Activated CD4-positive, alpha-beta T cell treated with anti-CD3 and anti-CD28 coated beads, Interleukin-2, amount 50 U/mL, for 4 hours (primary cell): ENCODE measurements around the gene PNPLA5.
"Not testable (repeated sequence)": the region's sequence is repeated elsewhere in the genome, so short reads cannot be mapped to it uniquely, and the experiment has no call there.

Source experiments
- DNase-seq, 2 experiments: peaks; one replicate each; pipeline ENCODE4 v3.0.0-alpha.2; 2020

Gene PNPLA5

GRCh38 chr22:43880541-43880991 is 11.2 kb downstream of the PNPLA5 start:
- DNase-seq, result no peak

DNA sequence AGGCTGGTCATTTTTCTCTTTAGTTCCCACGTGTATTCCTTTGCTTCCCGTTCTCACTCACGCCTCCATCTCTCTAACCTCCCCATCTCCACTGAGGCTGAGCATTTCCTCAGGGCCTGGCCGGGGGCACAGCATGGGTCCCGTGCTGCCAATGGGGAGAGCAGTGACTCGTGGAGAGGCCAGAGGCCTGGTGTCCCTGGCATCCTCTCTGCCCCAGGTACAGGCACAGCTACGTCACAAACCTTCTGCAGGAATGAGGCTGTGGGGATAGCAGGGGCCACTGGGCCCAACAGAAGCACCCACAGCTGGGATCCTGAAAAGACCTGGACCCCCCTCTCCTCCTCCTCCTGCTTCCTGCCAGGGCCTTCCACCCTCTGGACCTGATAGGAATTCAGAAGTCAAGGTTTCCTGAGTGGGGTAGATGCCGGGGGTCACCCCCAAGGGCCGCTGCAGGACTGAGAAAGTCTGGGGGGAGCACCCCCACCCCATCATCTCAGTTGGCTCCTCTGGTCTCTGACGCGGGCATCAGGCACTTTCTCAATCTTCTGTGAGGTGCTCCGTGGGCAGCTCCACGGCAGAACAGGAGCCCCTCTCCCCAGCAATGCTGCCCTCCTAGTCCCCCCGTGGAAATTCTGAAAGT is 11.8 kb downstream of the PNPLA5 start:
- DNase-seq, result no peak

DNA sequence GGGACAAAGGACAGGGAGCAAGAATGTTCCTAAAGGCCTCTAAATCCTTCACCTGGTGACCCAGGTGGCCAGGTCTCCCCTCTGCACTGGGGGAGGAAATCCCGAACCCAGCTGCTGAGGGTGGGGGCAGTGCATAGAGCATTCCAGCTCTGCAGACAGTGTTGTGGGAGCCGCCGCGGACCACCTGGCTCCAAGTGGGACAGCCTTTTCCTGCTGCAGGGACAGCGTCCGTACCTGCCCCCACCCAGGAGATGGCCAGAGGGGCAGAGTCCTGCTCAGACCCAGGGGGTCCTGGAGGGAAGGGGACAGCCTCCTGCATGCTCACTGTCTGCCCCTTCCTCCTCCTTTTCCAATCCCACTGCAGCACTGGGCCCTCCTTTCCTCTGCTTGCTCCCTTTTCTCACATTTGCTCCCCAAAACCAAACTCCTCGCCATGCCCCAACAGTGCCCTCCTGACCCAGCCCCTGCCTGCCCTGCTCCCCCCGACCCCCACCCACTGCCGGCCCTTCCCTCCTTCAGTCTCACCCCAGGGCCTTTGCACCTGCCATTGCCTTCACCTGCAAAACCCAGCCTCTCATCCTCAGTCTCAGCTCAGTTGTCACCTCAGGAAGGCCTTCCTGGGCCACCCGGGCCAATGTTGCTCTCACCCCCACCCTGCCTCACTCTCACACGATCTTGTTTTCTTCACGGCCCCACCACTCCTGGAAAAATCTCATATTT is 12.8 kb downstream of the PNPLA5 start:
- no peak for DNase-seq

DNA sequence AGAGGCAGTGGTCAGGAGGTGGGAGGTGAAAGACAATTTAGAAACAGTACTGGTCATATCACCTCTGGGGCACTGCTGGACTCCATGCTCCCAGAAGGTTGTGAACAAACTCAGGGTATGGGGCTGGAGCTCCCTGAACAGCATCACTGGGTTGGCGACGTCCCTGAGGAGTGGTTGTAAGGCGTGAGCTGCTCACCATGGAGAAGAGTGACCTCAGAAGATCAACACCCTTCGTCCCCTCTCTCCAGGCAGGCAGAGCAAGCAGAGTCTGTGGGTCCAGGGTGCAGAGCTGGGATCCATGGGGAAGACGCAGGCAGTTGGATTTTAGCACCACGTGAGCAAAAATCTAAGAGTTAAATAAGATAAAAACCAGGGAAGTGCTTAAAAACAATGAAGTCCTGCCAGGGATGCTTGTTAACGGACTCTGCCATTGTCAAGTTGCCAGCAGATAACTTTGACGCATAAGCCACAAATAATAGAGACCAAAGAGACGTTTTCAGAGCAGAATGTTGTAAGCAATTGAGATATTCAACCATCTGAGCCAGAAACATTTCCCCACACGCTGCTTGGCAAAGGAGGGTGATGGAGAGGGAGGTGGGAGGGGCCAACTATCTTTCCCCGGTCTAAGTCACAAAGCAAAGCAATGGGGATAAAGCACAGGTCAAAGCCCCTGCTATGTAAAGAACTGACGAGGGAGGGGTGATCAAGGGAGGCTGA is 13.6 kb downstream of the PNPLA5 start:
- DNase-seq, result no peak

- no peak for DNase-seq
Observed at GRCh38 chr22:43876866-43877509, 14.8 kb downstream of the PNPLA5 start.

GRCh38 chr22:43869799-43870198 is 22.0 kb downstream of the PNPLA5 start:
- no peak for DNase-seq

- DNase-seq, result not testable (repeated sequence)
Observed at GRCh38 chr22:43869001-43869400, 22.8 kb downstream of the PNPLA5 start.

DNA sequence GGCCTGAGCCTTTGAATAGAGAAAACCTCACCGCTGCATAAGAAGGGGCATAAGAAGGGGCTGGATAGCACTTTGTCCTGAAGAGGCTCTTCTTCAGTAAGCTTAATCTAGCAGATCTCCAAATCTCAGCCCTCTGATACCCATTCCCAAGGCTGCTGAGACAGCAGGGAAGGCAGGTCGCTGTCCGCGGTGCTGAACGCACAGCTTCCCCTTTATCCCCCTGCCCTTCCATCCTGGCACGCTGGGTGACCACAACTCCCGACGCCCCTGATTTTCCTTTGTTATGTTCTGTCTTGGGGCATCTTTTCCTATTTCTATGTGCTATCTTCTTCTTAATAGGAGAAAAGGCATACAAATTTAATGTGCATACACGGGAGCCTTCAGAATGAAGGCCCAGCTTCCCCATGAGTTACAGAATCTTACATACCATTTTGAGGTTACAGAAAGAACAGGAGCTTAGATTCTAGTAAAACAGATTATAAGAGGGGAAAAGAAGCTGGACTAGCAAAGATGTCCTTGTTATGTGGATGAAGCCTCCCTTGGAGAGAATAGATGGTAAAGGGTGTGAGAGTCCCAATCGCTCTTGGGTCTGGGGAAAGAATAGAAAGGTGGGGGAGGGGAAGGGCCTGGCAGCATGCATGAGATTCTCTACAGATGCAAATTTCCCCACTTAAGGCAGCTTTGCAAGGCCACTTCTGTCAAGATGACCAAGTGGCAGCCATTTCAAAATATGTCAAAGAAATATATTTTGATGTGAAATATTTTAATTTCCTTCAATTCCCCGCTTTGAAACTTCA is 23.8 kb downstream of the PNPLA5 start:
- no peak for DNase-seq

- no peak for DNase-seq
Observed at GRCh38 chr22:43862882-43863202, 29.0 kb downstream of the PNPLA5 start.

DNA sequence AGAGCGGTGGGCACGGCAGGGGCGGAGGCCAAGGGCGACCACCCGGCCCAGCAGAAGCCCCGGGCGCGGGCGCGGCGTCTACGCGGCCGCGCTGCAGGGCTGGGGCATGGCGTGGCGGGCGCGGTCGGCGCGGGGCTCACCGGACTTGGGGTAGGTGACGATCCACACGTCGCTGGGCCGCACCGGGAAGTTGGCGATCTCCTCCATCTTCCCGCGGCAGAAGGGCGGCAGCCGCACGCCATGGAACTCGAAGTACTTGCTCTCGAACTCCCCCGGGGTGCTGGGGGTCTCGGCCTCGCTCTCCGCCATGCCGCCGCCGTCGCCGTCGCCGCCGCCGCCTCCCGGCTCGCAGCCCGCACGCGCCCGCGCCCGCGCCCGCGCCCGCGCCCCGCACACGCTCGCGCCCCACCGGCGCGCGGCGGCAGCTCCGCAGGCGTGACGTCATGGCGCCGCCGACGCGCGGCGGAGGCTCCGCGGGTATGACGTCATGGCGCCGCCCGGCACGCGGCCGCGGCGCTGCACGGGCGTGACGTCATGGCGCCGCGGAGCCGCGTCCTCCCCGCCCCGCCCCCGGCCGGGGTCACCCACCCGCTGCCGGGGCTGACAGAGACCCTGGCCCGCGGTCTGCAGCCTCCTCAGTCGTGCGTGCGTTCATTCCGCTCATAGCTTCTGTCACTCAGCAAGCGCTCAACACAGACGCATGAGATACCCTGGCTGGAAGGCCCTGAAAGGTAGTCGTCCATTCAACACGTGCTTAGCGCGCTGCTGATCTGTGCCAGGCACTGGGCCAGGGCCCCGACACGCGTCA is 29.5 kb downstream of the PNPLA5 start, which contains the start of gene SULT4A1:
Gene SULT4A1, minus strand, starts transcription at position 440 of the 808 bp plus-strand sequence. Its CDS starts 131 bp downstream, at position 309.
- DNase-seq, result no peak

- DNase-seq, result no peak
Observed at GRCh38 chr22:43861529-43861928, 30.3 kb downstream of the PNPLA5 start.

GRCh38 chr22:43860831-43861230 is 31.0 kb downstream of the PNPLA5 start:
- no peak for DNase-seq

DNA sequence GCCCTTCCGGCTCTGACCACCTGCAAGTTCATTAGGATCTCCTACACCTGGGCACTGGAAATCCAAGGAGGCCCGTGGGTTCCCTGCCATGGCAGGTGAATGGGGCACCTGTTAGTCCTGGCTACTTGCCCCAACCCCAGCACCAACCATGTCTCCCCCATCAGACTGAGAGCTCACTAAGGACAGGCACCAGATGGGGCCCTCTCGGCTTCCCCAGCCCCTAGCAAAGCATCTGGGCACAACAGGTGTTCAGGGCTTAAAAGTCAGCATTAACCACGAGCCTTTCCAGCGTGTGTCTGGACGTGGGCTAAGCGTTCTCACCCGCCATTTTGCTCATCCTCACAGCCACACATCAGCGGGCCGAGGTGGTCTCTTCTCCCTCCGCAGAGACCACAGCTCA is 31.7 kb downstream of the PNPLA5 start:
- DNase-seq, result no peak

DNA sequence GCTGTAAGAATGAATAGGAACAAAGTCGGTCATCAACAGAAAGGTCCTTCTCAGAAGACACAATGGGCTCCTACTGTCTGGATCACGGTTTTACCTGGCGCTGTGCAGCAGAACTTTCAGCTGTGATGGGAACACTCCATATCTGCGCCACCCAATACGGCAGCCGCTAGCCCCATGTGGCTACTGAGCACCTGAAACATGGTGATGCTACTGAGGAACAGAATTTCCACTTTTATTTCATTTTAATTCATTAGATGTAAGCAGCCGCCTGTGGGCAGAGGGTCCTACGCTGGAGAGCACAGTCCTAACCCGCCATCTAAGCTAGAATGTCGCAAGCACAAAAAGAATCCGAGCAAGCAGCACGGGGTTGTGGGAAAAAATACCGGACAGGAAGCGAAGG is 32.2 kb downstream of the PNPLA5 start:
- no peak for DNase-seq

- no peak for DNase-seq
Observed at GRCh38 chr22:43859176-43859575, 32.6 kb downstream of the PNPLA5 start.

GRCh38 chr22:43858156-43858895 is 33.5 kb downstream of the PNPLA5 start:
- DNase-seq, result no peak

- DNase-seq, result no peak
Observed at GRCh38 chr22:43857367-43857766, 34.4 kb downstream of the PNPLA5 start.

DNA sequence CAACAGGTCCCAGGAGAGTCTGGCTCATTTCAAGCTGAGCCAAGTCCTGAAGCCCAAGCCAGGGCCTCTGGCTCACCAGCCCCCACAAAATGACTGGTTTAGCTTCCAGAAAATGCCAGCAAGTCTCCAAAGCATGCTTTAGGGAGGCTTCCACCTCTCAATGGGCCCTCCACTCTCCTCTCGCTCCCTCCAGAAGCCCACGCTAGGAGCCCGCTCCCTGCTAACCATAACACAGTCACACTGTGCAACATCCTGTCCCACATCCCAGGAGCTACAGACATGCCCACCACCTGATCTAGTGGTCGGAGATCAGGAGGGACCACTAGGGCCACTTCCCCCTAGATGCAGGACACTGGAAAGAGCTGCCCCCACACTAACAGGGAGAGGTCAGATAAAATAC is 36.4 kb downstream of the PNPLA5 start:
- no peak for DNase-seq

GRCh38 chr22:43854786-43855271 is 37.0 kb downstream of the PNPLA5 start:
- DNase-seq, result no peak

- DNase-seq, result no peak
Observed at GRCh38 chr22:43854121-43854785, 37.6 kb downstream of the PNPLA5 start.
